Neural cell (in vitro differentiated cells): ENCODE measurements around the gene AMZ1. TPM values are rescaled to one million over a fixed set of nuclear protein-coding genes. Genes with fewer than 3 reads are reported as not detected.
"Not testable (repeated sequence)": the region's sequence is repeated elsewhere in the genome, so short reads cannot be mapped to it uniquely, and the experiment has no call there.

ENCODE experiments used
- H2AFZ ChIP-seq: fragments of 200-600, 300-800 bp; sonication (generic), shearing (Covaris generic); 2 replicates; pipeline ENCODE4 v1.6.0; 2014; ENCODE audit warnings: low read depth, mild to moderate bottlenecking, antibody characterized with exemption, low read length, moderate library complexity
- H3F3A ChIP-seq: fragments of 200-600 bp; shearing (Covaris generic); 2 replicates; pipeline ENCODE4 v1.6.1; 2016; ENCODE audit warnings: mild to moderate bottlenecking, moderate library complexity, mixed read lengths, antibody characterized with exemption, low read length; ENCODE audit not compliant: insufficient read depth, poor library complexity, severe bottlenecking
- H3K27ac ChIP-seq: fragments of 200-600, 300-800 bp; sonication (generic), shearing (Covaris generic); 2 replicates; pipeline ENCODE4 v1.5.1; 2014; ENCODE audit warnings: mild to moderate bottlenecking, low read length, moderate library complexity
- H3K27me3 ChIP-seq: fragments of 300-800, 200-600 bp; sonication (generic), shearing (Covaris generic); 2 replicates; pipeline ENCODE4 v1.6.0; 2014; ENCODE audit warnings: mild to moderate bottlenecking, low read depth, low read length, moderate library complexity; ENCODE audit not compliant: insufficient read depth
- H3K36me3 ChIP-seq: fragments of 300-800, 200-600 bp; sonication (generic), shearing (Covaris generic); 2 replicates; pipeline ENCODE4 v1.5.1; 2014; ENCODE audit warnings: mild to moderate bottlenecking, antibody characterized with exemption, low read length, moderate library complexity; ENCODE audit not compliant: insufficient read depth
- H3K4me2 ChIP-seq: fragments of 300-800, 200-600 bp; sonication (generic), shearing (Covaris generic); 2 replicates; pipeline ENCODE4 v1.6.0; 2014; ENCODE audit warnings: mild to moderate bottlenecking, low read length
- H3K4me3 ChIP-seq: fragments of 300-800, 200-600 bp; sonication (generic), shearing (Covaris generic); 2 replicates; pipeline ENCODE4 v1.5.1; 2014; ENCODE audit warnings: mild to moderate bottlenecking, low read length, moderate library complexity
- H3K79me2 ChIP-seq: fragments of 200-600 bp; shearing (Covaris generic); replicated peaks from 2 replicates; pipeline ENCODE4 v1.6.0; 2014; ENCODE audit warnings: mild to moderate bottlenecking, low read length, moderate library complexity; ENCODE audit not compliant: insufficient read depth
- H3K9ac ChIP-seq: fragments of 300-800, 200-600 bp; sonication (generic), shearing (Covaris generic); 2 replicates; pipeline ENCODE4 v1.6.1; 2016; ENCODE audit warnings: mild to moderate bottlenecking, low read length, mixed read lengths
- H3K9me2 ChIP-seq: fragments of 200-600 bp; shearing (Covaris generic); 2 replicates; pipeline ENCODE4 v1.6.1; 2016; ENCODE audit warnings: mild to moderate bottlenecking, low read length, mixed read lengths; ENCODE audit not compliant: insufficient read depth
- H3K9me3 ChIP-seq: fragments of 200-600, 300-800 bp; sonication (generic), shearing (Covaris generic); 2 replicates; pipeline ENCODE4 v1.6.1; 2016; ENCODE audit warnings: mild to moderate bottlenecking, mixed run types, low read length, moderate library complexity, mixed read lengths
- H4K20me1 ChIP-seq: fragments of 200-600 bp; shearing (Covaris generic); 2 replicates; pipeline ENCODE4 v1.6.1; 2016; ENCODE audit warnings: mild to moderate bottlenecking, mixed run types; ENCODE audit not compliant: insufficient read depth
- CTCF ChIP-seq: fragments of 450-650 bp; IDR thresholded peaks from 2 replicates; pipeline ENCODE4 v1.5.1; 2014; ENCODE audit warnings: antibody characterized with exemption, mild to moderate bottlenecking, moderate library complexity; ENCODE audit not compliant: poor library complexity, severe bottlenecking
- EZH2 ChIP-seq: fragments of 200-600, 300-800 bp; shearing (Covaris generic), sonication (generic); IDR thresholded peaks from 2 replicates; pipeline ENCODE4 v1.6.1; 2014; ENCODE audit warnings: antibody characterized with exemption, low read length, borderline replicate concordance, mild to moderate bottlenecking; ENCODE audit not compliant: insufficient read depth, poor library complexity, severe bottlenecking
- MXI1 ChIP-seq: fragments of 450-650 bp; conservative IDR thresholded peaks from 2 replicates; pipeline ENCODE4 v1.6.1; 2014; ENCODE audit warnings: antibody characterized with exemption, mild to moderate bottlenecking; ENCODE audit not compliant: poor library complexity, severe bottlenecking
- RAD21 ChIP-seq: fragments of 450-650 bp; conservative IDR thresholded peaks from 2 replicates; pipeline ENCODE4 v1.6.1; 2014; ENCODE audit warnings: antibody characterized with exemption, mild to moderate bottlenecking, moderate library complexity
- REST ChIP-seq: IDR thresholded peaks from 2 replicates; pipeline ENCODE4 v1.6.1; 2012; ENCODE audit warnings: borderline replicate concordance
- SMC3 ChIP-seq: fragments of 450-650 bp; conservative IDR thresholded peaks from 2 replicates; pipeline ENCODE4 v1.6.1; 2014; ENCODE audit warnings: antibody characterized with exemption, mild to moderate bottlenecking, moderate library complexity; ENCODE audit not compliant: poor library complexity
- TAF1 ChIP-seq: IDR thresholded peaks from 2 replicates; pipeline ENCODE4 v1.6.1; 2012; ENCODE audit warnings: low read depth
- polyA plus RNA-seq: library from polyadenylated mRNA; depleted of rRNA; stranded (reverse); fragments of >200 nt; gene quantifications from 2 replicates; pipeline ENCODE4 v1.2.3, GENCODE V29; 2014

The AMZ1 gene
- polyA plus RNA-seq, 1 donor from 2014 or later, result not detected

- TF ChIP-seq RAD21 (no peak), MXI1 (no peak), REST (no peak), TAF1 (no peak)
- H3K36me3 ChIP-seq, result no peaks in the 10 kb centered on the region
- H3K27ac ChIP-seq, result no peak overlapping the region
Observed at GRCh38 chr7:2726316-2727018, 38.5 kb downstream of the AMZ1 start.

GRCh38 chr7:2727206-2727605, 39.2 kb downstream of the AMZ1 start:
- H3K4me2 ChIP-seq, H3K36me3 ChIP-seq, H3K27ac ChIP-seq, H3K27me3 ChIP-seq, H3K79me2 ChIP-seq, H3K9ac ChIP-seq, H4K20me1 ChIP-seq, H3K9me3 ChIP-seq, H3K9me2 ChIP-seq, H2AFZ ChIP-seq, H3F3A ChIP-seq, H3K4me3 ChIP-seq: not testable (repeated sequence)

More at GRCh38 chr7:2726316-2727018, 38.5 kb downstream of the AMZ1 start:
- no peaks in the 10 kb centered on the region for H4K20me1 ChIP-seq
- no peaks in the 10 kb centered on the region for H3F3A ChIP-seq
- no peak overlapping the region for H3K9ac ChIP-seq
- H3K79me2 ChIP-seq, result no peaks in the 10 kb centered on the region
- no peaks in the 10 kb centered on the region for H3K27me3 ChIP-seq
- H3K9me2 ChIP-seq, result no peaks in the 10 kb centered on the region
- H3K4me3 ChIP-seq, result no peak overlapping the region
- no peak overlapping the region for H2AFZ ChIP-seq
- no peak overlapping the region for H3K4me2 ChIP-seq
- no peaks in the 10 kb centered on the region for H3K9me3 ChIP-seq

- Histone ChIP-seq H3K9me2 (no peaks in the 10 kb centered on the region), H3F3A (no peaks in the 10 kb centered on the region), H3K9me3 (no peaks in the 10 kb centered on the region), H3K27me3 (no peaks in the 10 kb centered on the region), H2AFZ (no peak overlapping the region), H4K20me1 (no peaks in the 10 kb centered on the region), H3K27ac (no peak overlapping the region), H3K4me2 (no peak overlapping the region), H3K79me2 (no peaks in the 10 kb centered on the region), H3K9ac (no peak overlapping the region), H3K36me3 (no peaks in the 10 kb centered on the region), H3K4me3 (no peak overlapping the region)
- TF ChIP-seq CTCF, result no peak
- no peak for TF ChIP-seq SMC3
- TF ChIP-seq REST, result no peak
- no peak for TF ChIP-seq RAD21
- no peak for TF ChIP-seq EZH2
- no peak for TF ChIP-seq MXI1
Observed at GRCh38 chr7:2728316-2729030, 40.5 kb downstream of the AMZ1 start.
